Fibroblast of mammary gland (primary cell): ENCODE data around the gene SCN10A.

Source experiments
- DNase-seq: peaks from one replicate; pipeline ENCODE4 v3.0.0-alpha.2; 2010; ENCODE audit warnings: low read depth
- H3K4me3 ChIP-seq: 2 replicates; pipeline ENCODE4 v1.5.1; 2011; ENCODE audit warnings: low read depth, mild to moderate bottlenecking, low read length, moderate library complexity; ENCODE audit not compliant: control insufficient read depth
- CTCF ChIP-seq: conservative IDR thresholded peaks from 2 replicates; pipeline ENCODE4 v1.5.1; 2011; ENCODE audit warnings: low read depth, low read length, inconsistent platforms; ENCODE audit not compliant: control insufficient read depth, insufficient read depth

Gene SCN10A

GRCh38 chr3:38800511-38800910 is 15.5 kb downstream of the SCN10A start:
- no peak for TF ChIP-seq CTCF
- DNase-seq: no peak
- no peak overlapping the region for H3K4me3 ChIP-seq

GRCh38 chr3:38793721-38794120 is 22.3 kb downstream of the SCN10A start:
- no peak overlapping the region for H3K4me3 ChIP-seq
- DNase-seq: no peak
- no peak for TF ChIP-seq CTCF

- no peak overlapping the region for H3K4me3 ChIP-seq
- no peak for DNase-seq
- no peak for TF ChIP-seq CTCF
Observed at GRCh38 chr3:38792983-38793382, 23.0 kb downstream of the SCN10A start.

- peak; percentile 4 for DNase-seq
- no peak for TF ChIP-seq CTCF
- H3K4me3 ChIP-seq: no peak overlapping the region
Observed at GRCh38 chr3:38782148-38782547, 33.9 kb downstream of the SCN10A start.

GRCh38 chr3:38773528-38773927 is 42.5 kb downstream of the SCN10A start:
- TF ChIP-seq CTCF: no peak
- no peak overlapping the region for H3K4me3 ChIP-seq
- no peak for DNase-seq

GRCh38 chr3:38763569-38763968 is 52.4 kb downstream of the SCN10A start:
- no peak for DNase-seq

More at GRCh38 chr3:38763569-38763968, 52.4 kb downstream of the SCN10A start:
- no peak overlapping the region for H3K4me3 ChIP-seq
- TF ChIP-seq CTCF: no peak
